B cell (primary cell): ENCODE results near the gene CFAP90. TPM values are rescaled to one million over a fixed set of nuclear protein-coding genes. Genes with fewer than 3 reads are reported as not detected.

Experiments
- ATAC-seq: fragments of 200-7000 bp; cut with Tn5 transposase; one replicate; pipeline ENCODE4 v1.10.0; 2021; ENCODE audit warnings: low read depth, mild to moderate bottlenecking, moderate number of reproducible peaks, moderate library complexity
- CTCF ChIA-PET: fragments of 350-600 bp; sonication (Branson Sonifier 250); formaldehyde crosslinking; loops from one replicate; lab custom pipeline; 2021; ENCODE audit warnings: antibody characterized with exemption, inconsistent platforms; lab: Charles Lee
- POLR2A ChIA-PET: fragments of 350-600 bp; sonication (Branson Sonifier 250); formaldehyde crosslinking; loops from one replicate; lab custom pipeline; 2021; ENCODE audit warnings: antibody characterized with exemption; lab: Charles Lee
- DNase-seq: peaks from one replicate; pipeline ENCODE4 v3.0.0; 2013
- H2AFZ ChIP-seq: 2 replicates; pipeline ENCODE4 v1.6.1; 2012; ENCODE audit warnings: mild to moderate bottlenecking, low read depth, low read length; ENCODE audit not compliant: insufficient read depth, poor library complexity, severe bottlenecking
- H3K27ac ChIP-seq, 2 donors: 1 replicate in 1 of 2; 2 replicates in 1 of 2; pipeline ENCODE4 v1.5.1; 2012 to 2013; ENCODE audit warnings: low read length in 2 of 2, mild to moderate bottlenecking in 2 of 2, moderate library complexity in 1 of 2
- H3K27me3 ChIP-seq, 4 experiments: fragments of 200-600 bp in 1 of 4; sonication (generic) in 1 of 4; replicated peaks in 1 of 4; 1 replicate in 2 of 4; 2 replicates in 2 of 4; pipeline versions ENCODE4 v1.6.1 to v1.7.0; 2013 to 2016; ENCODE audit warnings: low read length in 3 of 4, mild to moderate bottlenecking in 2 of 4, mixed read lengths in 1 of 4, moderate library complexity in 1 of 4; ENCODE audit not compliant: insufficient read depth in 4 of 4, control insufficient read depth in 3 of 4; ENCODE audit errors: control extremely low read depth in 1 of 4
- H3K36me3 ChIP-seq, 2 experiments: replicated peaks in 1 of 2; 1 replicate in 1 of 2; 2 replicates in 1 of 2; pipeline versions ENCODE4 v1.6.1 to v1.7.1; 2013; ENCODE audit warnings: low read length in 1 of 2; ENCODE audit not compliant: insufficient read depth in 2 of 2, control insufficient read depth in 1 of 2; ENCODE audit errors: control extremely low read depth in 1 of 2, extremely low read depth in 1 of 2
- H3K4me1 ChIP-seq, 2 donors: fragments of 200-600 bp in 1 of 2; sonication (generic) in 1 of 2; 1 replicate in 1 of 2; 2 replicates in 1 of 2; pipeline versions ENCODE4 v1.5.1 to v1.6.1; 2013 to 2017; ENCODE audit warnings: low read length in 2 of 2; ENCODE audit not compliant: control insufficient read depth in 2 of 2, insufficient read depth in 2 of 2
- H3K4me2 ChIP-seq: replicated peaks from 2 replicates; pipeline ENCODE3; 2012; ENCODE audit warnings: mild to moderate bottlenecking, low read depth, low read length; ENCODE audit not compliant: poor library complexity, severe bottlenecking
- H3K4me3 ChIP-seq, 5 experiments: fragments of 200-600 bp in 1 of 5; sonication (generic) in 1 of 5; 1 replicate in 3 of 5; 2 replicates in 2 of 5; pipeline versions ENCODE4 v1.5.1 to v1.7.0; 2011 to 2016; ENCODE audit warnings: low read length in 4 of 5, mild to moderate bottlenecking in 4 of 5, low read depth in 2 of 5, control low read depth in 1 of 5, moderate library complexity in 1 of 5; ENCODE audit not compliant: insufficient read depth in 1 of 5; ENCODE audit errors: control extremely low read depth in 1 of 5, extremely low read depth in 1 of 5
- H3K79me2 ChIP-seq: fragments of 200-600 bp; sonication (generic); one replicate; pipeline ENCODE4 v1.6.0; 2016; ENCODE audit warnings: low read length; ENCODE audit not compliant: control insufficient read depth, insufficient read depth
- H3K9ac ChIP-seq: fragments of 200-600 bp; sonication (generic); 2 replicates; pipeline ENCODE4 v1.6.1; 2017; ENCODE audit warnings: mild to moderate bottlenecking, low read length, moderate library complexity
- H3K9me3 ChIP-seq, 3 donors: one replicate each; pipeline versions ENCODE4 v1.6.1 to v1.7.1; 2013; ENCODE audit warnings: low read length in 2 of 3; ENCODE audit not compliant: control insufficient read depth in 2 of 3, insufficient read depth in 1 of 3; ENCODE audit errors: control extremely low read depth in 1 of 3
- H4K20me1 ChIP-seq: 2 replicates; pipeline ENCODE4 v1.6.0; 2012; ENCODE audit warnings: mild to moderate bottlenecking, low read length; ENCODE audit not compliant: insufficient read depth, control insufficient read depth, poor library complexity, severe bottlenecking
- H3K27ac Mint-ChIP-seq: one replicate; pipeline ENCODE4 v1.8.0; 2021; ENCODE audit warnings: mixed read lengths
- H3K27me3 Mint-ChIP-seq: one replicate; pipeline ENCODE4 v1.8.0; 2021; ENCODE audit warnings: mixed read lengths
- H3K4me1 Mint-ChIP-seq: one replicate; pipeline ENCODE4 v1.8.0; 2021; ENCODE audit warnings: mixed read lengths
- H3K4me3 Mint-ChIP-seq: one replicate; pipeline ENCODE4 v1.8.0; 2021; ENCODE audit warnings: mixed read lengths
- H3K9me3 Mint-ChIP-seq: one replicate; pipeline ENCODE4 v1.8.0; 2022; ENCODE audit warnings: mixed read lengths; ENCODE audit not compliant: insufficient read depth
- EZH2 ChIP-seq: IDR thresholded peaks from 2 replicates; pipeline ENCODE4 v1.6.1; 2012; ENCODE audit warnings: borderline replicate concordance, low read depth, mild to moderate bottlenecking, moderate library complexity, low read length; ENCODE audit not compliant: insufficient read depth, poor library complexity, severe bottlenecking
- WGBS: methylation state at CpG from one replicate; pipeline ENCODE4 v1.1.5; 2013; ENCODE audit warnings: missing lambda C conversion rate; ENCODE audit not compliant: insufficient coverage; 5-methylcytosine and 5-hydroxymethylcytosine counted together
- intact Hi-C: fragments of 100-400 bp; cut with micrococcal nuclease; formaldehyde crosslinking; loops from one replicate; pipeline ENCODE4 v1.10.0; 2022
- polyA plus RNA-seq: library from polyadenylated mRNA; depleted of rRNA; stranded (reverse); fragments of >200 nt; gene quantifications from 2 replicates; pipeline ENCODE4 v1.2.3, GENCODE V29; 2012
- total RNA-seq, 2 donors: library from RNA; stranded (reverse); fragments of 120-200 nt in 1 of 2; gene quantifications; 1 replicate in 1 of 2; 2 replicates in 1 of 2; pipeline versions ENCODE4 v1.2.3 to v1.2.4, GENCODE V29; 2013 to 2022
- TF ChIP-seq, protein P1 (sequence below): fragments of 200-600 bp; IDR thresholded peaks from one replicate; pipeline ENCODE4 v1.8.0; 2022; ENCODE audit warnings: antibody characterized with exemption, mild to moderate bottlenecking

Gene CFAP90
- total and polyA plus RNA-seq, 2 donors (not counting 1 experiment from before 2014, with no cell fraction given), result not detected

DNA sequence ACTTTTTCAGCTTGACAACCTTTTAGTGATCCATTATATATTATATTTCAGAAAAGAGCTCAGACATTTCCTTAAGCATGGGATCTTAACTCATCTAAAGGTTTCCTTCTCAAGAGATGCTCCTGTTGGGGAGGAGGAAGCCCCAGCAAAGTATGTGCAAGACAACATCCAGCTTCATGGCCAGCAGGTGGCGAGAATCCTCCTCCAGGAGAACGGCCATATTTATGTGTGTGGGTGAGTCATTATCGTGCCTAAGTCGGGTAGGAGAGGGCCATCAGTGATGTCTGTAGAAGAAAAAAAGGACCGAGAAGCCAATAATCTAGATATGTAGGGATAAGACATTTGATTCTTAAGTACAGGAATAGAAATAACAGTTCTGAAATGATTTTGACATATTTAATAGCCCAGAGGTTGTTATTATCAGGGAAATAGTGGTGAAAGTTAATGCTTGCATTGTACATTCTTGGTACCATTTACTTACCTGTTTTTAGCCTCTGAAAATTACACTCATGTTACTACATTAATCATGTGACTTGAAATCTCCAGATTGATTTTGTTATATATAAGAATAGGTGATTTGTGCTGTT lies 46.2 kb upstream of the CFAP90 start:
- H2AFZ ChIP-seq, result no peak overlapping the region
- DNase-seq, result no peak
- no peak overlapping the region for H3K4me2 ChIP-seq
- WGBS, result 85% methylated on average over 4 of the region's 5 CpGs
- no peak overlapping the region for H3K4me3 ChIP-seq
- H3K79me2 ChIP-seq, result no peaks in the 10 kb centered on the region
- H3K27me3 ChIP-seq, result no peaks in the 10 kb centered on the region
- TF ChIP-seq, protein P1, sequence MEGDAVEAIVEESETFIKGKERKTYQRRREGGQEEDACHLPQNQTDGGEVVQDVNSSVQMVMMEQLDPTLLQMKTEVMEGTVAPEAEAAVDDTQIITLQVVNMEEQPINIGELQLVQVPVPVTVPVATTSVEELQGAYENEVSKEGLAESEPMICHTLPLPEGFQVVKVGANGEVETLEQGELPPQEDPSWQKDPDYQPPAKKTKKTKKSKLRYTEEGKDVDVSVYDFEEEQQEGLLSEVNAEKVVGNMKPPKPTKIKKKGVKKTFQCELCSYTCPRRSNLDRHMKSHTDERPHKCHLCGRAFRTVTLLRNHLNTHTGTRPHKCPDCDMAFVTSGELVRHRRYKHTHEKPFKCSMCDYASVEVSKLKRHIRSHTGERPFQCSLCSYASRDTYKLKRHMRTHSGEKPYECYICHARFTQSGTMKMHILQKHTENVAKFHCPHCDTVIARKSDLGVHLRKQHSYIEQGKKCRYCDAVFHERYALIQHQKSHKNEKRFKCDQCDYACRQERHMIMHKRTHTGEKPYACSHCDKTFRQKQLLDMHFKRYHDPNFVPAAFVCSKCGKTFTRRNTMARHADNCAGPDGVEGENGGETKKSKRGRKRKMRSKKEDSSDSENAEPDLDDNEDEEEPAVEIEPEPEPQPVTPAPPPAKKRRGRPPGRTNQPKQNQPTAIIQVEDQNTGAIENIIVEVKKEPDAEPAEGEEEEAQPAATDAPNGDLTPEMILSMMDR, result peak; percentile 28
- TF ChIP-seq EZH2, result no peak
- peaks cover 10 to 77% of the 10 kb centered on the region in 2 experiments for H3K36me3 ChIP-seq
- Mint-ChIP-seq H3K27ac (no peak overlapping the region), H3K4me1 (peaks cover 3% of the 10 kb centered on the region), H3K9me3 (no peaks in the 10 kb centered on the region), H3K4me3 (no peak overlapping the region), H3K27me3 (no peaks in the 10 kb centered on the region)
- intact Hi-C loops, result no loop called here
- ChIA-PET CTCF (interaction anchor here (0.8 to 1.7 kb wide), 2 partner anchors 8 to 10 kb away, joined by 4 to 8 read pairs; no protein-coding TSS in a partner anchor), POLR2A (no interaction called here)
- H3K9me3 ChIP-seq, result no peaks in the 10 kb centered on the region
- H3K9ac ChIP-seq, result no peak overlapping the region
- no peaks in the 10 kb centered on the region for H4K20me1 ChIP-seq
- no peaks in the 10 kb centered on the region for H3K4me1 ChIP-seq
- ATAC-seq, result no peak
- no peak overlapping the region for H3K27ac ChIP-seq

DNA sequence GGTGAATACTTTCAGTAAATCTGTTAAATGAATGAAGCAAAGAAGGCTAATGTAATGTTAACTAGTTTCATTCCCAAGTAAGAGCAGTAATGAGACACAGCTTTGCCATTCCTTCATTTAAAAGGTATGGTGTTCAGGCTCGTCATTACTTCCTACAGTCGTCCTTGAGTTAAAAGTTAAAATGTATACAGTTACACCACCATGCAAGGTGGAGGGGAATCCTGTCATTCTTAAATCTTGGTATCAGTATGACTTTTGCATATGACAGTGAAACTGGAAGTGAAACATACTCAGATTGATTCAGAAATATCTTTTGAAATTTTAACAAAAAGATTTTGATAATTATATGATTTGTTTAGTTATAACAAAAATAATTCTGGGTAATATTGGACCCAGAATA lies 43.9 kb upstream of the CFAP90 start:
- Histone ChIP-seq H3K9ac (no peak overlapping the region), H3K9me3 (no peaks in the 10 kb centered on the region), H4K20me1 (no peaks in the 10 kb centered on the region), H3K4me1 (no peaks in the 10 kb centered on the region), H3K27ac (no peak overlapping the region), H3K4me2 (no peak overlapping the region), H3K79me2 (no peaks in the 10 kb centered on the region), H3K4me3 (no peak overlapping the region), H3K27me3 (no peaks in the 10 kb centered on the region), H2AFZ (no peak overlapping the region), H3K36me3 (peaks cover 15 to 72% of the 10 kb centered on the region in 2 experiments)
- DNase-seq (no peak), ATAC-seq (no peak)
- no peak for TF ChIP-seq EZH2
- TF ChIP-seq, protein P1, result no peak
- ChIA-PET CTCF (no interaction called here), POLR2A (no interaction called here)
- intact Hi-C loops, result no loop called here
- no peaks in the 10 kb centered on the region for H3K9me3 Mint-ChIP-seq
- H3K4me3 Mint-ChIP-seq, result no peak overlapping the region
- no peaks in the 10 kb centered on the region for H3K27me3 Mint-ChIP-seq
- no peak overlapping the region for H3K27ac Mint-ChIP-seq
- peaks cover 3% of the 10 kb centered on the region for H3K4me1 Mint-ChIP-seq
- no CpG with 5 or more reads among the region's 2 CpGs for WGBS
